Subcutaneous abdominal adipose tissue (tissue), 5 donors: ENCODE data around the gene SELENOI.
"Not testable (repeated sequence)": the region's sequence is repeated elsewhere in the genome, so short reads cannot be mapped to it uniquely, and the experiment has no call there.

Experiments used
- H3K27ac ChIP-seq: one replicate; pipeline ENCODE4 v1.7.0; 2013; ENCODE audit warnings: low read depth, mild to moderate bottlenecking, inconsistent platforms, low read length, moderate library complexity
- H3K27me3 ChIP-seq, 5 donors: one replicate each; pipeline ENCODE4 v1.7.0; 2013; ENCODE audit warnings: low read length in 5 of 5, inconsistent platforms in 1 of 5; ENCODE audit not compliant: control insufficient read depth in 5 of 5, insufficient read depth in 4 of 5
- H3K36me3 ChIP-seq, 5 donors: one replicate each; pipeline ENCODE4 v1.7.0; 2013; ENCODE audit warnings: low read length in 5 of 5; ENCODE audit not compliant: control insufficient read depth in 5 of 5, insufficient read depth in 5 of 5
- H3K4me1 ChIP-seq, 5 donors: one replicate each; pipeline ENCODE4 v1.7.0; 2013; ENCODE audit warnings: low read length in 5 of 5, mild to moderate bottlenecking in 3 of 5, moderate library complexity in 1 of 5; ENCODE audit not compliant: control insufficient read depth in 5 of 5, insufficient read depth in 5 of 5
- H3K4me3 ChIP-seq, 5 donors: one replicate each; pipeline ENCODE4 v1.7.0; 2013; ENCODE audit warnings: low read length in 5 of 5, low read depth in 1 of 5
- H3K9ac ChIP-seq, 5 donors: one replicate each; pipeline ENCODE4 v1.7.0; 2013; ENCODE audit warnings: low read length in 5 of 5, mild to moderate bottlenecking in 4 of 5, moderate library complexity in 3 of 5
- H3K9me3 ChIP-seq, 5 donors: one replicate each; pipeline ENCODE4 v1.7.0; 2013; ENCODE audit warnings: low read length in 5 of 5; ENCODE audit not compliant: control insufficient read depth in 5 of 5
- donor health status: healthy.
- donor health status: healthy.
- donor health status: healthy.
- donor health status: healthy.
- donor health status: healthy.

The SELENOI gene, protein sequence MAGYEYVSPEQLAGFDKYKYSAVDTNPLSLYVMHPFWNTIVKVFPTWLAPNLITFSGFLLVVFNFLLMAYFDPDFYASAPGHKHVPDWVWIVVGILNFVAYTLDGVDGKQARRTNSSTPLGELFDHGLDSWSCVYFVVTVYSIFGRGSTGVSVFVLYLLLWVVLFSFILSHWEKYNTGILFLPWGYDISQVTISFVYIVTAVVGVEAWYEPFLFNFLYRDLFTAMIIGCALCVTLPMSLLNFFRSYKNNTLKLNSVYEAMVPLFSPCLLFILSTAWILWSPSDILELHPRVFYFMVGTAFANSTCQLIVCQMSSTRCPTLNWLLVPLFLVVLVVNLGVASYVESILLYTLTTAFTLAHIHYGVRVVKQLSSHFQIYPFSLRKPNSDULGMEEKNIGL

DNA sequence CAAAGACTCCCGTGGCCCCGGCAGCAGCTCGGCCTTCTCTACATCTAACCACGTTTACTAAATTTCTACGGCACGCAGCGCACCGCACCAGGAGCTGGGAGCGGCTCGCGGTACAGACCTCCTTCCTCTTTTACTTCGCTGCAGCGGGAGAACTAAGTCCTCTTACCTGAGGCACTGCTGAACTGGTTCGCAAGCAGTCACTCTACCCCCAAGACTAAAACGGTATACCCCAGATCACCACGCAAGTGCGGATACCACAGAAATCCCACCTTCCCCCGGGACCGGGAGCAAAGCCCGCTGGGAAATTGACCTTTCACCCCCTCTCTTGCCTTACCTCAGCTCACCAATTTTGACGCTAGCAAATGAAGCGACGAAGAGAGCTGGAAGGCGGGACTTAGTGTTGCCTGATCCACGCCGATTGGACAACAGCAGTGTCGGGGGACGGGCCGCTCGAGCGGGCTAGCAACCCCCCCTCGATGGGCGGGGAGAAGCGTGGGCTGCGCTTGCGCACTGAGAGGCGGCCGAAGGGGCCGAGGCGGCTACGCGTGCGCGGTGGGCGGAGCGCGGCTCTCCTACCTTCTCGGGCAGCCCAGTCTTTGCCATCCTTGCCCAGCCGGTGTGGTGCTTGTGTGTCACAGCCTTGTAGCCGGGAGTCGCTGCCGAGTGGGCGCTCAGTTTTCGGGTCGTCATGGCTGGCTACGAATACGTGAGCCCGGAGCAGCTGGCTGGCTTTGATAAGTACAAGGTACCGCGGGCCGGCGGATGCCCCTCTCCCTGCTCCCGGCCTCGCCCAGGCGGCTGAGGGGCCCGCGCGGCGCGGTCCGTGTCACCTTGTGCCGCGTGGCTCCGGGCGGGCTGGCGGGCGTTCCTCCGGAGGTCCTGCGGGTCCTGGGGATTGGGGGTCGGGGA, at the start of gene SELENOI:
Gene SELENOI (plus strand): TSS at position 599 of the 909 bp plus-strand sequence. CDS start 90 bp downstream, at position 689.
- Histone ChIP-seq H3K36me3 (no peaks in the 10 kb centered on the region), H3K9ac (peak within 1 kb of the TSS; percentile 83 to 99 (median 96)), H3K4me3 (peak within 1 kb of the TSS; percentile 77 to 97 (median 97)), H3K9me3 (no peaks in the 10 kb centered on the region), H3K27ac (peak within 1 kb of the TSS; percentile 100), H3K27me3 (no peaks in the 10 kb centered on the region), H3K4me1 (peaks cover 2 to 28% (median 23%) of the 10 kb centered on the region in 5 donors)

DNA sequence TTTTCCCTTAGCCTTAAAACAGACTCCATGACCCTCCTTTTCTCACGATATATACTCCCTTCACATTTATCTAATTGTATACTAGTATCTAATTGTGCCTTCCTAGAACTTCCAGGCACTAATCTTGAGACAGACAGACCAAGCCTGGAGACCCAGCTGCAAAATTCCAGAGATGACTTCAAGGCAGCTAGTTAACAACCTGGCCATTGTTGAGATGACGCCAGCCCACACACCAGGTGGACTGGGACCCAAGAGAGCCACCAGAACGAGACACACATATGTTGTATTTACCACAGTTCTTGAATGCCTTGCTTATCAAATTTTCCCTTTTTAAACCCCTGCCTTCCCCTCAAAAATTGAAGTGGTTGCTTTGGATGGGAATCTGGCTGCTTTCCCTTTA, 48.9 kb upstream of the SELENOI start:
- peaks cover 3 to 27% (median 22%) of the 10 kb centered on the region in 5 donors for H3K4me1 ChIP-seq
- no peaks in the 10 kb centered on the region for H3K27me3 ChIP-seq
- no peak overlapping the region for H3K9ac ChIP-seq
- H3K36me3 ChIP-seq, result no peaks in the 10 kb centered on the region
- no peaks in the 10 kb centered on the region for H3K9me3 ChIP-seq
- H3K27ac ChIP-seq, result no peak overlapping the region
- H3K4me3 ChIP-seq, result no peak overlapping the region

DNA sequence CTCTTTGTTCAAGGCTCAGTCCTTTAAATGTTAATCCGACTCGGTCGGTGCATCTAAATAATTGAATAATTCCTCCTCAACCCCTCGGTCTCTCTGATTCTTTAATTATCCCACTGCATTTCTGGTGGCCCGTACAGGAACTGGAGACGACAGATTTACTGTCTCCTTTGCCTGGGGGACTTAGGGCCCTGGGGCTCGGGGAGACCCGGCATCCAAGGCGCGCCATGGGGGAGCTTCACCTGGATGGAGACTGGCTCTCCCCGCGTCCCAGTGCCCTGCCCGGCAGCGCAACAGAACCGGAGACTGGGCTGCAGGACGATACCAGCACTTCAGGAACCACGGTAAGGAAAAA, 47.7 kb upstream of the SELENOI start:
- H3K4me1 ChIP-seq, result peaks cover 3 to 27% (median 22%) of the 10 kb centered on the region in 5 donors
- no peaks in the 10 kb centered on the region for H3K36me3 ChIP-seq
- H3K27ac ChIP-seq, result peak overlapping the region; percentile 90
- peak overlapping the region; percentile 64 to 94 (median 82) for H3K9ac ChIP-seq
- no peaks in the 10 kb centered on the region for H3K27me3 ChIP-seq
- H3K4me3 ChIP-seq, result peak overlapping the region; percentile 68 to 96 (median 84)
- no peaks in the 10 kb centered on the region for H3K9me3 ChIP-seq

DNA sequence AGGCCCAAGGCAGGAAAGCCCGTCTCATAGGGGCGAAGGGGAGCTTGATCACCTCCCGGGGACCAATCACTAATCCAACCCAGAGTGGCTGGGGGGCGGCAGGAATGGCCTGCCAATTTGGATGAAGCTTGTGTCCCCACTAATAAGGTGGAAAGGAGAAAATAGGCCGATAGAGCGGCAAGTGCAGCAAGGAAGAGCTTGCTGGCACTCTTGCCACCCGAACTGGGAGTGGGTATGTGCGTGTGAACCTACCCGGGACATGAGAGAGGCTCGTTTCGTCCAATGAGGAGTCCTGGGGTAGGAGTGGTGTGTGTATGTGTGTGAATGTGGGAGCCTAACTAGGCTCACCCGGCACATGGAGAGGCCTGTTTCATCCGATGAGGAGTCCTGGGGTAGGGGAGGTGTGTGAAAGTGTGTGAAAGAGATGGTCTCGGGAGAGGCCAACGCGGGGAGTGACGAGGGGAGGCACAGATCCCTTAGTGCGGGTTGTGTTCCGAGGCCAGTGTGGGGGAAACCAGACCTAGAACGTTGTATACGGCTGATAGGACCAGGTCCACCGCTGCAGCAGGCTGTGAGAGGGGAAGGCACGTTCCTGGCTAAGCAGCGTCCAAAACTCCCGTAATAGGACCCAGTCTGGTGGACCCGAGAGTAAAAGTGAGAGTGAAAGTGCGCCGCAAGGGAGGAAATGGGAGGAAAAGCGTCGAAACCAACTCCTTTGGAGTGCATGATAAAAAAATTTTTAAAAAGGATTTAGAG, 47.1 kb upstream of the SELENOI start:
- H3K27ac ChIP-seq, result peak overlapping the region; percentile 90
- no peaks in the 10 kb centered on the region for H3K36me3 ChIP-seq
- H3K4me1 ChIP-seq, result peaks cover 3 to 27% (median 22%) of the 10 kb centered on the region in 5 donors
- peak overlapping the region; percentile 64 to 94 (median 82) for H3K9ac ChIP-seq
- H3K27me3 ChIP-seq, result no peaks in the 10 kb centered on the region
- H3K4me3 ChIP-seq, result peak overlapping the region; percentile 68 to 96 (median 84)
- no peaks in the 10 kb centered on the region for H3K9me3 ChIP-seq

DNA sequence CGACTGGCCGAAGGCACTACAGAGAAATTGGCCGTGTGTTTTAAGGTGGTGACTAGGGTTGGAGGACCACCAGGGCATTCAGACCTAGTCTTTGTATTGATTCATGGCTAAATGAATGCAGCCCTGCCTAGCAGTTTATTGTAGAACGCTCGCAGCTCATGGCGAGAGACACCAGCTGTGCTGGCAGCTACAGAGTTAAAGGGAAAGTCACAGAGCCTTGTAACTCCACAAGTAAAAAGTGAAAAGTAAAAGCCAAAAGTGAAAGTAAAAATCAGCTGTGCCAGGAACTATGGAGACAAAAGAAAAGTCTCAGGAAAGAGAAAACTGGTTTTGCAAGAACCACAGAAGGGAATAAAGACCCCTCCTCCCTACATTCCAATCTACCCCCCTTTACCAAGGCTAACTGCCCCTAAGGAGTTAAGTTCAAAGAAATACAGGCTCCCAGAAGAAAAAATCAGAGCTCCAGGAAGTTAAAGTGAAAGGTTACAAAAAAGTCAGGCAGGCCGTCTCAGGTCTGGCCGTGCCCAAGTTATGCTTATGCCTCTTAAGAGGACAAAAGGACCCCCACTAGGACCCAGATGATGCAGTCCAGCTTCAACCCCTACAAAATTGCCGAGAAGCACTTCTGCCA, 46.4 kb upstream of the SELENOI start:
- Histone ChIP-seq H3K4me3 (peak overlapping the region; percentile 68 to 96 (median 84)), H3K36me3 (no peaks in the 10 kb centered on the region), H3K27ac (peak overlapping the region; percentile 90), H3K27me3 (no peaks in the 10 kb centered on the region), H3K4me1 (peaks cover 3 to 27% (median 22%) of the 10 kb centered on the region in 5 donors), H3K9ac (peak overlapping the region; percentile 64 to 94 (median 82)), H3K9me3 (no peaks in the 10 kb centered on the region)

DNA sequence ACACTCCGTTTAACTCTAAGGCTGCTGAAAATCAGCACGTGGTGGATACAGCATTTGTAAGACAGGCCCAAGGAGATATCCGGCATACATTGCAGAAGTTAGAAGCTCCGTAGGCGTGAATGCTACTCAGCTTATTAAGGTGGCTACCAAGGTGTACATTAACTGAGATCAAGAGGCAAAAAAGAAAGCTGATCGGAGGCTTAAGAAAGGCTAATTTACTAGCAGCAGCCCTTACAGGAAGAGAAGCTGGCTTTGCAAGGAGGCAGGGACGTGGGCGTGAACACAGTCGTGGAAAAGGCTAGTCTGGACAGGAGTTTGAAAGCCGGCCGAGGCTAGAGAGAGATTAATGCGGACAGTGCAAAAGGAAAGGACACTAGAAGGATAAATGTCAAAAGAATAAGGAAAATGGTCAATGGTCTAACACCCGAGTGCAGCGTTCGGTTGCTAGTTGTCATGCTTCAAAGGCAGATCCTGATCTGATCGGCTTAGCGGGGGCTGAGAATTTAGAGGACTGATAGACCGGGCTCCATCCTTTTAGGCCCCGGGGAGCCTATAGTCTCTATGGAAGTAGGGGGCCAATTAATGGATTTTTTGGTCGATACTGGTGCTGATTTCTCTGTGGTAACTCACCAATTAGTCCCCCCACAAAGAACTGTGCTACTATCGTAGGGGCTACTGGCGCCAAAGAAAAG, 45.6 kb upstream of the SELENOI start:
- Histone ChIP-seq H3K4me1 (peaks cover 3 to 33% (median 26%) of the 10 kb centered on the region in 5 donors), H3K36me3 (no peaks in the 10 kb centered on the region), H3K27me3 (no peaks in the 10 kb centered on the region), H3K9ac (peak overlapping the region in 2 of 5 donors; percentile 32 to 81), H3K9me3 (no peaks in the 10 kb centered on the region), H3K4me3 (peak overlapping the region; percentile 54 to 91 (median 84)), H3K27ac (peak overlapping the region; percentile 90)

DNA sequence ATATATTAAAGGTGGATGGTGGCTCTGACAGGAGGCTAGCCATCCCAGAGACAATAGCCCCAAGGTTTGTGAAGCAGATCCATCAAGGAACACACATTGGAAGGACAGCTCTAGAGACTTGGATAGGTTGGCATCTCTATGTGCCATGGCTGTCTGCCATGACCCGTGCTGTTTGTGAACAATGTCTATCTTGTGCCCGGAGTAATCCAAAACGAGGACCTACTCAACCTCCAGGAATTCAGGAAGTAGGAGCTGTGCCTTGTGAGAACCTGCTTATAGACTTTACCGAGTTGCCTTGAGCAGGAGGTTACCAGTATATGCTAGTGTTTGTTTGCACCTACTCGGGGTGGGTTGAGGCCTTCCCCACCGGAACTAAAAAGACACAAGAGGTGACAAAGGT, 43.1 kb upstream of the SELENOI start:
- Histone ChIP-seq H3K9ac (no peak overlapping the region), H3K4me3 (no peak overlapping the region), H3K27ac (no peak overlapping the region), H3K4me1 (peaks cover 3 to 37% (median 32%) of the 10 kb centered on the region in 5 donors), H3K36me3 (no peaks in the 10 kb centered on the region), H3K9me3 (no peaks in the 10 kb centered on the region), H3K27me3 (no peaks in the 10 kb centered on the region)

DNA sequence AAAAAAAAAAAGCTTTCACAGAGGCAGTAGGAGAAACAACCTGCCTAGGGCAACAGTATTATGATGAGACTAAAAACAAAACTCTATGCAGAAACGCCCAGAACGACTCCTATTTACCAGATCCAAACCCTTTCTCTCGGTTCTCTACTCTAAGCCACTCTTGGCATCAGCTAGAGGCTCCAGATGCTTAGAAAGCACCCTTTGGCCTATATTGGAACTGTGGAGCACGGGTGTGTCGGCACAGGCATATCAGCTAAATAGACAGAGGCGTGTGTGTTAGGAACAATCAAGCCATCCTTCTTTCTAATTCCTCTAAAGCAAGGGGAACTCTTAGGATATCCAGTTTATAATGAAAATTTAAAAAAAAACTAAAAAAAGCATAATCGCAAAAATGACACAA, 40.8 kb upstream of the SELENOI start:
- H3K36me3 ChIP-seq, H3K4me3 ChIP-seq, H3K9ac ChIP-seq, H3K27me3 ChIP-seq, H3K9me3 ChIP-seq: not testable (repeated sequence)
- Histone ChIP-seq H3K4me1 (peaks cover 0 to 19% (median 12%) of the 10 kb centered on the region in 5 donors), H3K27ac (peak overlapping the region; percentile 25)

DNA sequence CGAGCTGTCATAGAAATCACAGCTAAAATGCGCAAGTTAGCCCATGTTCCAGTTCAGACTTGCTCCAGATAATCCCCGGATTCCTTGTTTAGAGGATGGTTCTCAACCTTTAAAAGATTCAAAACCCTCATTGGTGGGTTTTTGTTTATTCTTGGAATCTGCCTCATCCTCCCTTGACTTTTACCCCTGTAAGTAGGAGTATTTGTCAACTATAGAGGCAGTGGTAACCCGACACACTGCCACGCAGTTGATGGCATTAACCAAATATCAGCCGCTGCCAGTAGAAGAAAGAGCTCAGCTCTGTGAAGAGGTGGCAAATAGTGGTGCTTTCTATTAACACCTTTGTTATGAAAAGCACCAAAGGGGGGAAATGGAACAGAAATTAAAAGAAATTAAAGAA, 40.4 kb upstream of the SELENOI start:
- H3K36me3 ChIP-seq, result no peaks in the 10 kb centered on the region
- H3K4me3 ChIP-seq, result no peak overlapping the region
- peak overlapping the region; percentile 23 for H3K27ac ChIP-seq
- H3K27me3 ChIP-seq, result no peaks in the 10 kb centered on the region
- peaks cover 0 to 14% (median 8%) of the 10 kb centered on the region in 5 donors for H3K4me1 ChIP-seq
- no peaks in the 10 kb centered on the region for H3K9me3 ChIP-seq
- H3K9ac ChIP-seq, result peak overlapping the region in 1 of 5 donors; percentile 64
